ENCODE data around the gene DNAH12.

DNA sequence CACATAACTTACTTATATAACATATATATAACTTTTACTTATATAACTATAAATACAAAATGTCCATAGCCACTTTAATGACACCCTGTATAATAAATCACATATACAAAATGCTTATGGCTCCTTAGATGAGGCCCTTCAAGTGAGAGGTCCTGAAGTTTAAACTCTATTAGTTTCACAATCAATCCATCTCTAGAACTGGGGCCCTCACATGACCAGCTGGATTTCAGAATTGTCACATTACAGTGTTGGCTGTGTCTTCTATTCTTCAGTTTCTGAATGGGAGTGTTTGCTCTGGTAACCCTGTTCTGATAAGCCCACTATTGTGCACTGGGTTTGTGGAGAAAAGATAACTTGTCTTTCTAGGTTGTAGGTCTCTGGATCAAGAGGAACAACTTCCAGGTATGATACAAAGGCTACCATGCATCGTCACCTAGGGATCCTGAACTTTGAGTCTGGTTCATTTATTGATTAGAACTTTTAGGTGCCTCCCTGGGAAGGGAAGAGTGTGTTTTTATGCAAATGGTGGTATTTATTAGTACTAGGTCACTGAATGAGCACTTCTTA lies 107.9 kb downstream of the DNAH12 start:
- TF ChIP-seq, protein P1, sequence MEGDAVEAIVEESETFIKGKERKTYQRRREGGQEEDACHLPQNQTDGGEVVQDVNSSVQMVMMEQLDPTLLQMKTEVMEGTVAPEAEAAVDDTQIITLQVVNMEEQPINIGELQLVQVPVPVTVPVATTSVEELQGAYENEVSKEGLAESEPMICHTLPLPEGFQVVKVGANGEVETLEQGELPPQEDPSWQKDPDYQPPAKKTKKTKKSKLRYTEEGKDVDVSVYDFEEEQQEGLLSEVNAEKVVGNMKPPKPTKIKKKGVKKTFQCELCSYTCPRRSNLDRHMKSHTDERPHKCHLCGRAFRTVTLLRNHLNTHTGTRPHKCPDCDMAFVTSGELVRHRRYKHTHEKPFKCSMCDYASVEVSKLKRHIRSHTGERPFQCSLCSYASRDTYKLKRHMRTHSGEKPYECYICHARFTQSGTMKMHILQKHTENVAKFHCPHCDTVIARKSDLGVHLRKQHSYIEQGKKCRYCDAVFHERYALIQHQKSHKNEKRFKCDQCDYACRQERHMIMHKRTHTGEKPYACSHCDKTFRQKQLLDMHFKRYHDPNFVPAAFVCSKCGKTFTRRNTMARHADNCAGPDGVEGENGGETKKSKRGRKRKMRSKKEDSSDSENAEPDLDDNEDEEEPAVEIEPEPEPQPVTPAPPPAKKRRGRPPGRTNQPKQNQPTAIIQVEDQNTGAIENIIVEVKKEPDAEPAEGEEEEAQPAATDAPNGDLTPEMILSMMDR (IDR thresholded peaks at IDR 0.05): no peak
- no peak for TF ChIP-seq EP300 (IDR thresholded peaks at IDR 0.05)
- TF ChIP-seq POLR2A (IDR thresholded peaks at IDR 0.05): no peak

Measured in tibial nerve (tissue), 4 donors.